A549 (cell line): Measurements from ENCODE around the gene DHX15. TPM values are rescaled to one million over a fixed set of nuclear protein-coding genes. Genes with fewer than 3 reads are reported as not detected.

Experiments
- ATAC-seq, 2 experiments: fragments of 200-7000 bp in 1 of 2; fragments of >200 bp in 1 of 2; cut with Nextera tagmentation in 1 of 2; cut with Tn5 transposase in 1 of 2; 3 replicates each; pipeline versions ENCODE4 v1.8.0 to v1.9.1; 2018 to 2020; ENCODE audit warnings: mild to moderate bottlenecking in 1 of 2, moderate library complexity in 1 of 2
- CTCF ChIA-PET: fragments of 300-600 bp; sonication (Branson Sonifier 250); formaldehyde crosslinking; extraction: SDS; loops from one replicate; lab custom pipeline; 2021; ENCODE audit warnings: antibody characterized with exemption, inconsistent platforms; lab: Yijun Ruan, JAX
- POLR2A ChIA-PET: fragments of 350-600 bp; formaldehyde crosslinking; extraction: SDS; loops from one replicate; lab custom pipeline; 2021; ENCODE audit warnings: antibody characterized with exemption, inconsistent platforms; lab: Yijun Ruan, JAX
- DNase-seq, 2 experiments: peaks; one replicate each; pipeline versions ENCODE4 v3.0.0 to v3.0.0-alpha.2; 2011 to 2016; ENCODE audit warnings: low read depth in 1 of 2, low spot score in 1 of 2
- FAIRE-seq: peaks from 2 replicates; lab custom pipeline; 2011; peaks lifted over from hg19 to GRCh38; lab: Jason Lieb, UNC
- H3K27ac ChIP-seq, 2 experiments: fragments of >200 bp; sonication (Bioruptor Twin); formaldehyde crosslinking; 3 replicates each; pipeline ENCODE4 v1.5.1; 2016 to 2017
- H3K4me1 ChIP-seq: fragments of >200 bp; sonication (Bioruptor Twin); formaldehyde crosslinking; 3 replicates; pipeline ENCODE4 v1.6.1; 2016
- H3K4me2 ChIP-seq: fragments of >200 bp; sonication (Bioruptor Twin); formaldehyde crosslinking; 3 replicates; pipeline ENCODE4 v1.6.1; 2016
- H3K4me3 ChIP-seq: fragments of >200 bp; sonication (Bioruptor Twin); formaldehyde crosslinking; 3 replicates; pipeline ENCODE4 v1.5.1; 2016
- H3K9me3 ChIP-seq: fragments of >200 bp; sonication (Bioruptor Twin); formaldehyde crosslinking; 3 replicates; pipeline ENCODE4 v1.6.1; 2016
- BHLHE40 ChIP-seq: IDR thresholded peaks from 2 replicates; pipeline ENCODE4 v1.6.1; 2012; ENCODE audit warnings: low read depth, low read length, inconsistent platforms
- CEBPB ChIP-seq, 2 experiments: fragments of >200 bp in 1 of 2; sonication (Bioruptor Twin) in 1 of 2; formaldehyde crosslinking in 1 of 2; IDR thresholded peaks; 2 replicates each; pipeline ENCODE4 v1.6.1; 2012 to 2016
- CHD2 ChIP-seq: fragments of 150-350 bp; IDR thresholded peaks from 2 replicates; pipeline ENCODE4 v1.6.1; 2014; ENCODE audit warnings: low read length; ENCODE audit not compliant: partially characterized antibody
- CHD4 ChIP-seq: fragments of 200-600 bp; sonication (generic); IDR thresholded peaks from 2 replicates; pipeline ENCODE4 v1.6.1; 2016; ENCODE audit warnings: antibody characterized with exemption, mild to moderate bottlenecking, borderline replicate concordance
- EHF ChIP-seq: fragments of 250-450 bp; sonication (Bioruptor Pico); IDR thresholded peaks from 2 replicates; pipeline ENCODE4 v1.5.0; 2020; ENCODE audit warnings: mild to moderate bottlenecking
- EHMT2 ChIP-seq: fragments of 200-600 bp; sonication (generic); IDR thresholded peaks from 2 replicates; pipeline ENCODE4 v1.6.1; 2016; ENCODE audit warnings: antibody characterized with exemption, low read depth, mild to moderate bottlenecking, moderate library complexity
- FOSB ChIP-seq: fragments of 250-450 bp; sonication (Bioruptor Pico); IDR thresholded peaks from 2 replicates; pipeline ENCODE4 v1.5.0; 2020; ENCODE audit warnings: mild to moderate bottlenecking, moderate library complexity
- FOSL2 ChIP-seq, 2 experiments: fragments of 450-650 bp in 1 of 2; fragments of >200 bp in 1 of 2; sonication (Bioruptor Twin) in 1 of 2; formaldehyde crosslinking; IDR thresholded peaks; 2 replicates each; pipeline versions ENCODE4 v1.5.0 to v1.6.1; 2016 to 2020; ENCODE audit warnings: mild to moderate bottlenecking in 1 of 2, moderate library complexity in 1 of 2
- WGBS: methylation state at CpG from one replicate; pipeline ENCODE4 v1.1.6; 2017; ENCODE audit errors: missing lambda C conversion rate; 5-methylcytosine and 5-hydroxymethylcytosine counted together
- polyA plus RNA-seq, 4 experiments: library from polyadenylated mRNA; depleted of rRNA in 3 of 4; stranded (reverse); fragments of >200 nt; fragmentation: RNase III in 1 of 4; extraction: RNeasy Plus Mini Kit Qiagen cat#74134 plus additional on column Dnase treatment in 1 of 4; gene quantifications; 2 replicates in 3 of 4; 3 replicates in 1 of 4; pipeline ENCODE4 v1.2.3, GENCODE V29; 2011 to 2017
- TF ChIP-seq, protein P1 (sequence below): fragments of 150-350 bp; IDR thresholded peaks from 2 replicates; pipeline ENCODE4 v1.6.1; 2014; ENCODE audit warnings: low read depth, mild to moderate bottlenecking, low read length
- TF ChIP-seq, protein P2 (sequence below): fragments of >200 bp; sonication (Bioruptor Twin); formaldehyde crosslinking; IDR thresholded peaks from 3 replicates; pipeline ENCODE4 v1.5.1; 2016

DHX15 gene
- polyA plus RNA-seq, 2 of the 4 experiments (the other 2 are of a cell fraction): 154 to 189 TPM

DNA sequence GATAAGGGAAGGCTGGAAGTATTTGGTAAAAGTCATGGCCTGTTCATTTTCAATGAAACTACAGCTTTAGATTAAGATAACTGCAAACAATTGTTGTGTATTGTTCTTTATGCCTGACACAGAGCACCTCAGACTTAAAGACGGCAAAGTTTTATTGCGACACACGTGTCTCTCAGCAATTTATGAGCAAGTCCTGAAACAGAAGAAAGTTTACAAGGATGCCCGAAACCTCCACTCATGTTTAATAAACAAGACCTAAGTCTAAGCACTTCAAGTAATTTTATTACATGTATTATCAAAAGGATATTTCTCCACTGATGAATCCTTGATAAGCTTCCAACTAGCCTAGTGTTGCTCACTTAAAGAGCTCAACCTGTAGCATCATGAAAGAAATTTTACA, 51.0 kb downstream of the DHX15 start:
- DNase-seq (no peak), FAIRE-seq (no peak)
- POLR2A ChIA-PET: no interaction called here

DNA sequence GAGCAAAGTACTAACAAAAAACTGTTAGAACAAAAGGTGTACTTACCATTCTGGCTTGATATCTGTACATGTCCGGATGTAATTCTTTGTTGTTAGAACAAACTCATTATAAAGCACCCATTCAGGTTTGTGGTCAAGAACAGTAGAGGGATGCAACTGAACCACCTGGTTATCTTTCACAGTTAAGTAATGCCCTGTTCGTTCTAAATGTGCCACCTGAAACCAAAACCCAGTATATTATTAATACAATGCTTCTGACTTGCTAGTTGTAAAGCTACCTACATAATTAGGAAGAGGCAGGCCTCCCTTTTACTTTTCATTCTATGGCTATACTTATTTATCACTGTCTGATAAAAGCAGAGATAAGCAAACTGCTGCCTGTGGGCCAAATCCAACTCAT, 54.8 kb downstream of the DHX15 start:
- no peak for TF ChIP-seq CHD2
- TF ChIP-seq, all 56 proteins: peak for 0
- DNase-seq (no peak), FAIRE-seq (no peak), ATAC-seq (no peak)
- Histone ChIP-seq H3K4me3 (no peak overlapping the region), H3K27ac (no peak overlapping the region), H3K4me2 (no peak overlapping the region), H3K9me3 (no peaks in the 10 kb centered on the region), H3K4me1 (0 out of 3 replicates have a peak, but pooled peaks cover 4% of the 10 kb centered on the region)
- WGBS: 88% methylated on average over 2 of the region's 2 CpGs
- ChIA-PET CTCF (no interaction called here), POLR2A (no interaction called here)

More for the DNA sequence above, 51.0 kb downstream of the DHX15 start:
- 84% methylated on average over 4 of the region's 4 CpGs for WGBS
- no peak overlapping the region for H3K4me3 ChIP-seq
- CTCF ChIA-PET: interaction anchor here (1.0 kb wide), 1 partner anchor 60 kb away, joined by 3 read pairs; no protein-coding TSS in a partner anchor
- H3K4me1 ChIP-seq: 0 out of 3 replicates have a peak, but pooled peaks cover 4% of the 10 kb centered on the region
- H3K27ac ChIP-seq: no peak overlapping the region
- no peak for ATAC-seq
- TF ChIP-seq EHMT2 (no peak), CEBPB (IDR thresholded peaks at IDR 0.05) (peak; percentile 31 to 56; a peak in 1 of 4 replicates)
- TF ChIP-seq, all 56 proteins: peak for 1
- Histone ChIP-seq H3K9me3 (no peaks in the 10 kb centered on the region), H3K4me2 (no peak overlapping the region)

DNA sequence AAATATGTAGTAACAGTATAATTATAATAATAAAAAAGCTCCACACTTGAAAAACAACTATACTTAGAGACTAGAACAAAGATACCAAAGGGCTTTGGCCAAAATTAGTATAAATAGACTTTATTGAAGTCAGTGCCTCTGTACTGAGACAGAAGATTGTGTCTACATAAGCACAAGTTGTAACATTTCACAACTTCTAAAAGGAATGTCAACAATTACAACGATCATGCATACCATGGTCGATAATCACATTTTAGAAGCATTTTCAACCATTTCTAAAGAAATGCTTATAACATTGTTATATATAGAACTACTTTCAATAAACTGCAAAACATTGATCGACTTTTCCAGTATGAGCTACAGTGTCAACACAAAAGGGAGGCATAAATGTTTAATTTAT, 57.0 kb downstream of the DHX15 start:
- no peak overlapping the region for H3K4me3 ChIP-seq
- 65% methylated on average over 3 of the region's 3 CpGs for WGBS
- ATAC-seq (no peak), FAIRE-seq (no peak), DNase-seq (no peak)
- ChIA-PET CTCF (interaction anchor here (1.7 kb wide), 1 partner anchor 39 kb away, joined by 4 read pairs; no protein-coding TSS in a partner anchor), POLR2A (no interaction called here)
- TF ChIP-seq CEBPB (IDR thresholded peaks at IDR 0.05) (no peak), BHLHE40 (no peak), FOSL2 (IDR thresholded peaks at IDR 0.05) (no peak), FOSL2 (CRISPR knock-in tag; IDR thresholded peaks at IDR 0.05) (no peak), EHF (CRISPR knock-in tag) (no peak)
- TF ChIP-seq, protein P1, sequence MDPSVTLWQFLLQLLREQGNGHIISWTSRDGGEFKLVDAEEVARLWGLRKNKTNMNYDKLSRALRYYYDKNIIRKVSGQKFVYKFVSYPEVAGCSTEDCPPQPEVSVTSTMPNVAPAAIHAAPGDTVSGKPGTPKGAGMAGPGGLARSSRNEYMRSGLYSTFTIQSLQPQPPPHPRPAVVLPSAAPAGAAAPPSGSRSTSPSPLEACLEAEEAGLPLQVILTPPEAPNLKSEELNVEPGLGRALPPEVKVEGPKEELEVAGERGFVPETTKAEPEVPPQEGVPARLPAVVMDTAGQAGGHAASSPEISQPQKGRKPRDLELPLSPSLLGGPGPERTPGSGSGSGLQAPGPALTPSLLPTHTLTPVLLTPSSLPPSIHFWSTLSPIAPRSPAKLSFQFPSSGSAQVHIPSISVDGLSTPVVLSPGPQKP: no peak
- no peak overlapping the region for H3K4me2 ChIP-seq
- no peak overlapping the region for H3K27ac ChIP-seq
- no peaks in the 10 kb centered on the region for H3K4me1 ChIP-seq
- H3K9me3 ChIP-seq: no peaks in the 10 kb centered on the region

DNA sequence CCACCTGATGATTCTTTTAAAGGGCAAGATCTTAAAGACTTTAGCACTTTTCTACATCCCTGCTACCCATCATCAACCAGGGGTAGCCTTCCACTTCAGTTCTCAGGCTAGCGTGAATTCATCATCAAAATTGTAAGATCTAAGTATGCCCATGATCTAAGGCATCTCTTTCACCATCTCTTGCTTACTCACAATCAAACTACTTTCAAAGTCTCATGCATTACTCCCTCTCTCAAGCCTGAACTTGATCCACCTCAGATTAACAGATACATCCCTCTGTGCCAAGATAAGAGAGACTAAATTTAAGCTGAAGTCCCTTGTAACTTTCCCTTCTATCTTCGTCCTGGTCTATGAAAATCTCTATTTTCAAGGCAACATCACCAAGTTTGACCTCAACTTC, 62.8 kb downstream of the DHX15 start:
- Histone ChIP-seq H3K9me3 (no peaks in the 10 kb centered on the region), H3K4me3 (no peak overlapping the region), H3K4me2 (no peak overlapping the region), H3K27ac (no peak overlapping the region), H3K4me1 (no peaks in the 10 kb centered on the region; the same call in 2 of the 3 replicates)
- FAIRE-seq: no peak
- ATAC-seq: no peak
- DNase-seq: no peak
- WGBS: 90% methylated on average over 2 of the region's 2 CpGs
- TF ChIP-seq, protein P2, sequence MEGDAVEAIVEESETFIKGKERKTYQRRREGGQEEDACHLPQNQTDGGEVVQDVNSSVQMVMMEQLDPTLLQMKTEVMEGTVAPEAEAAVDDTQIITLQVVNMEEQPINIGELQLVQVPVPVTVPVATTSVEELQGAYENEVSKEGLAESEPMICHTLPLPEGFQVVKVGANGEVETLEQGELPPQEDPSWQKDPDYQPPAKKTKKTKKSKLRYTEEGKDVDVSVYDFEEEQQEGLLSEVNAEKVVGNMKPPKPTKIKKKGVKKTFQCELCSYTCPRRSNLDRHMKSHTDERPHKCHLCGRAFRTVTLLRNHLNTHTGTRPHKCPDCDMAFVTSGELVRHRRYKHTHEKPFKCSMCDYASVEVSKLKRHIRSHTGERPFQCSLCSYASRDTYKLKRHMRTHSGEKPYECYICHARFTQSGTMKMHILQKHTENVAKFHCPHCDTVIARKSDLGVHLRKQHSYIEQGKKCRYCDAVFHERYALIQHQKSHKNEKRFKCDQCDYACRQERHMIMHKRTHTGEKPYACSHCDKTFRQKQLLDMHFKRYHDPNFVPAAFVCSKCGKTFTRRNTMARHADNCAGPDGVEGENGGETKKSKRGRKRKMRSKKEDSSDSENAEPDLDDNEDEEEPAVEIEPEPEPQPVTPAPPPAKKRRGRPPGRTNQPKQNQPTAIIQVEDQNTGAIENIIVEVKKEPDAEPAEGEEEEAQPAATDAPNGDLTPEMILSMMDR: no peak
- TF ChIP-seq FOSB (CRISPR knock-in tag): no peak
- CTCF ChIA-PET: no interaction called here
- POLR2A ChIA-PET: no interaction called here

DNA sequence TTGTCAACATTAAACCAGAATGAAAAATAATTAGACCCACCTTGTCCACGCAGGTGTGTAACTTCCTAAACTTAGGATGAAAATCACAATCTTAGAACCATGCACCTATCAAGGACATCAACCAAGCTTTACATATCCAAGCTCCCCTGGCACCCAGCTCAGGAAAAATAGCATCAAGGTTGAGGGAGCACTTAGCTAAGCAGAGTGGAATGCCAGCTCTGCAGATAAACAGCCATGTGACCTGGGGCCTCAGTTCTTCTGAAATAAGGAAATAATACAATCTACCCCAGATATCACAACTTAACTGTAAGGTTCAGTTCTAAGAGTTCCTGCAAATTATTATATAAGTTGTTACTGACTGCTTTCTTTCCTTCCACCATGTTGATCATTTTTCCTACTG, 64.7 kb downstream of the DHX15 start:
- Histone ChIP-seq H3K4me1 (no peaks in the 10 kb centered on the region; the same call in 2 of the 3 replicates), H3K4me2 (no peak overlapping the region), H3K9me3 (no peaks in the 10 kb centered on the region), H3K27ac (no peak overlapping the region), H3K4me3 (no peak overlapping the region)
- no peak; a peak in 1 of 6 replicates for ATAC-seq
- ChIA-PET POLR2A (no interaction called here), CTCF (no interaction called here)
- TF ChIP-seq CHD4 (no peak), CHD2 (no peak)
- DNase-seq: no peak
- WGBS: 75% methylated on average over 1 of the region's 1 CpG
- no peak for FAIRE-seq
